ENCODE measurements around the gene COL4A1.

DNA sequence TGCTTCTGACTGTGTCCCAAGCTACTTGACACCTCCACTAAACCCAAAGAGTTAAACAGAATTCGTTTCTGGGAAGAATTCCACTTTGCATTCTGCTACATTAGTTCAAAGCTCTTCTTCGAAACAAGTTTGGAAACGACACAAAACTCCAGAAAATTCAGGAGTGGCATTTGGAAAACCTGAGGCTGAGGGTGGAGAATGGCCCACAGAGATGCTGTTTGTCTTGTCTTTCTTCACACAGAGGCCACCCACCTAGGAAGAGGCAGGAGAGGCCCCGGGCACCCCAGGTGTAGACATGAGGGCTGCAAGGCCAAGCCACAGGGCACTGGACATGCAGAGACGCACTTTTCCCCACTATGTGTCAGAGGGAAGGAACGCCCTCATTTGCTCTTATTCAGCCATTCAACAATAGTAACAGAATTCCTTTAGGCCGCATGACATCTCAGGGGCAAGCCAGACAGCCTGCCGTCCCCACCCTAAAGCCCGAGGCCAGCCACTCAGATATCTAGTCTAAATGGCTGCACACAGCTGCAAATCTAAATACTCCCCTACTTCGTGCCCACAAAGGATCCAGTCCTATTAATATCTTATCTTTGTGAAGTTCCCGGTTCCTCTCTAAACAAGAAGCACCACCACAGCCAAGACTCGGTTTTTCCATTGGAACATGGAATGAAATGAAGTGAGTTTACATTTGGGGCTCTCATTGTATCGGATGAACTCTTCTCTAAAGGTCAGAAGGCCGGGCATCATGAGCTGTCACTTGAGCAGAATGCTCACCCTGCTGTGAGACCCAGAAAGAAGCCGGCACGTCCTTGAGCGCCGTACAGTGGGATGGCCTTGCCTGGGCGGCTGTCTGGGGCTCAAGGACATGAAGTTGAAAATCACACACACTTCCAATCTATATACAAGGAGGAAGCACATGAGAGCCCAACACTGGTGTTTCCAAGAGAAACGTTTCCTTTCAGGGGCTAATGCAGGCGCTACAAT is 19.8 kb downstream of the COL4A1 start:
- TF ChIP-seq TAF1 (IDR thresholded peaks at IDR 0.05; ENCODE audit: borderline replicate concordance, low read depth, low read length): no peak
- no peak for TF ChIP-seq GATA2 (CRISPR knock-in tag; IDR thresholded peaks at IDR 0.05)
- no peak for TF ChIP-seq CTCF (IDR thresholded peaks at IDR 0.05)
- no peak for TF ChIP-seq YY1 (IDR thresholded peaks at IDR 0.05; ENCODE audit: low read depth)
- TF ChIP-seq REST (IDR thresholded peaks at IDR 0.05; ENCODE audit: low read depth, low read length): no peak
- TF ChIP-seq FOXM1 (IDR thresholded peaks at IDR 0.05; ENCODE audit: low read depth): no peak
- TF ChIP-seq TCF12 (IDR thresholded peaks at IDR 0.05): no peak
- TF ChIP-seq NFIC (IDR thresholded peaks at IDR 0.05; ENCODE audit: borderline replicate concordance): no peak
- TF ChIP-seq, protein P1, sequence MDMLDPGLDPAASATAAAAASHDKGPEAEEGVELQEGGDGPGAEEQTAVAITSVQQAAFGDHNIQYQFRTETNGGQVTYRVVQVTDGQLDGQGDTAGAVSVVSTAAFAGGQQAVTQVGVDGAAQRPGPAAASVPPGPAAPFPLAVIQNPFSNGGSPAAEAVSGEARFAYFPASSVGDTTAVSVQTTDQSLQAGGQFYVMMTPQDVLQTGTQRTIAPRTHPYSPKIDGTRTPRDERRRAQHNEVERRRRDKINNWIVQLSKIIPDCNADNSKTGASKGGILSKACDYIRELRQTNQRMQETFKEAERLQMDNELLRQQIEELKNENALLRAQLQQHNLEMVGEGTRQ (IDR thresholded peaks at IDR 0.05; ENCODE audit: borderline replicate concordance, low read depth, low read length): no peak
- TF ChIP-seq RAD21 (IDR thresholded peaks at IDR 0.05; ENCODE audit: low read length): no peak
- TF ChIP-seq RCOR1 (IDR thresholded peaks at IDR 0.05; ENCODE audit: low read length): no peak
- TF ChIP-seq MXI1 (IDR thresholded peaks at IDR 0.05; ENCODE audit: low read depth, low read length): no peak
- TF ChIP-seq, protein P2, sequence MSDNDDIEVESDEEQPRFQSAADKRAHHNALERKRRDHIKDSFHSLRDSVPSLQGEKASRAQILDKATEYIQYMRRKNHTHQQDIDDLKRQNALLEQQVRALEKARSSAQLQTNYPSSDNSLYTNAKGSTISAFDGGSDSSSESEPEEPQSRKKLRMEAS (IDR thresholded peaks at IDR 0.05; ENCODE audit: low read depth): no peak
